CD8-positive, alpha-beta memory T cell (primary cell): ENCODE results near the gene HS3ST5. TPM values are rescaled to one million over a fixed set of nuclear protein-coding genes. Genes with fewer than 3 reads are reported as not detected.
"Not testable (repeated sequence)": the region's sequence is repeated elsewhere in the genome, so short reads cannot be mapped to it uniquely, and the experiment has no call there.

Experiments used
- CTCF ChIA-PET: fragments of 350-600 bp; sonication (Branson Sonifier 250); formaldehyde crosslinking; loops from one replicate; lab custom pipeline; 2021; ENCODE audit warnings: antibody characterized with exemption; lab: Charles Lee
- POLR2A ChIA-PET: fragments of 350-600 bp; sonication (Branson Sonifier 250); formaldehyde crosslinking; loops from one replicate; lab custom pipeline; 2021; ENCODE audit warnings: antibody characterized with exemption; lab: Charles Lee
- DNase-seq, 5 donors: peaks; one replicate each; pipeline versions ENCODE4 v3.0.0 to v3.0.0-alpha.2; 2020 to 2022; ENCODE audit warnings: mixed read lengths in 1 of 5
- H3K27ac ChIP-seq: one replicate; pipeline ENCODE4 v1.7.0; 2013; ENCODE audit warnings: low read depth, mild to moderate bottlenecking, low read length, moderate library complexity
- H3K27me3 ChIP-seq: 2 replicates; pipeline ENCODE4 v1.7.0; 2013; ENCODE audit warnings: low read length, mild to moderate bottlenecking; ENCODE audit not compliant: insufficient read depth, poor library complexity, severe bottlenecking
- H3K36me3 ChIP-seq: 2 replicates; pipeline ENCODE4 v1.7.0; 2013; ENCODE audit warnings: mild to moderate bottlenecking, low read length, moderate library complexity; ENCODE audit not compliant: insufficient read depth
- H3K4me1 ChIP-seq: 2 replicates; pipeline ENCODE4 v1.7.0; 2013; ENCODE audit warnings: mild to moderate bottlenecking, low read length, moderate library complexity; ENCODE audit not compliant: insufficient read depth
- H3K4me3 ChIP-seq: 2 replicates; pipeline ENCODE4 v1.7.0; 2013; ENCODE audit warnings: mild to moderate bottlenecking, low read length
- H3K9me3 ChIP-seq: 2 replicates; pipeline ENCODE4 v1.7.0; 2013; ENCODE audit warnings: mild to moderate bottlenecking, low read length
- H3K27ac Mint-ChIP-seq, 8 donors: one replicate each; pipeline ENCODE4 v1.8.0; 2020 to 2021; ENCODE audit warnings: mixed read lengths in 8 of 8, mild to moderate bottlenecking in 6 of 8, inconsistent platforms in 3 of 8, moderate library complexity in 3 of 8
- H3K27me3 Mint-ChIP-seq, 2 donors: one replicate each; pipeline ENCODE4 v1.8.0; 2020 to 2021; ENCODE audit warnings: mixed read lengths in 2 of 2, mild to moderate bottlenecking in 1 of 2, moderate library complexity in 1 of 2
- H3K36me3 Mint-ChIP-seq, 3 donors: one replicate each; pipeline ENCODE4 v1.8.0; 2020 to 2021; ENCODE audit warnings: mixed read lengths in 3 of 3, inconsistent platforms in 1 of 3, mild to moderate bottlenecking in 1 of 3
- H3K4me1 Mint-ChIP-seq, 3 donors: one replicate each; pipeline ENCODE4 v1.8.0; 2020 to 2021; ENCODE audit warnings: mixed read lengths in 3 of 3, inconsistent platforms in 1 of 3, mild to moderate bottlenecking in 1 of 3
- H3K4me3 Mint-ChIP-seq, 7 donors: one replicate each; pipeline ENCODE4 v1.8.0; 2020 to 2021; ENCODE audit warnings: mixed read lengths in 7 of 7, mild to moderate bottlenecking in 6 of 7, moderate library complexity in 4 of 7, inconsistent platforms in 2 of 7
- H3K9me3 Mint-ChIP-seq, 5 donors: one replicate each; pipeline ENCODE4 v1.8.0; 2020 to 2022; ENCODE audit warnings: mixed read lengths in 5 of 5, mild to moderate bottlenecking in 3 of 5, moderate library complexity in 2 of 5, inconsistent platforms in 1 of 5
- polyA plus RNA-seq: library from polyadenylated mRNA; unstranded; fragments of 300-500 nt; fragmentation: Illumina TruSeq; gene quantifications from one replicate; pipeline ENCODE4 v1.2.3, GENCODE V29; 2021
- total RNA-seq, 2 experiments: library from RNA; stranded (reverse); gene quantifications; one replicate each; pipeline ENCODE4 v1.2.3, GENCODE V29; 2021

HS3ST5 gene
- total and polyA plus RNA-seq, 3 experiments from 2014 or later = not detected

- no peaks in the 10 kb centered on the region for H3K36me3 Mint-ChIP-seq
- Histone ChIP-seq H3K27me3 (no peaks in the 10 kb centered on the region), H3K4me1 (no peaks in the 10 kb centered on the region), H3K4me3 (no peak overlapping the region), H3K9me3 (no peaks in the 10 kb centered on the region), H3K36me3 (no peaks in the 10 kb centered on the region), H3K27ac (no peak overlapping the region)
- ChIA-PET CTCF (no interaction called here), POLR2A (no interaction called here)
- no peak overlapping the region for H3K4me3 Mint-ChIP-seq
- H3K27me3 Mint-ChIP-seq = peaks cover 3% of the 10 kb centered on the region in 2 donors
- H3K9me3 Mint-ChIP-seq = no peaks in the 10 kb centered on the region
- no peaks in the 10 kb centered on the region for H3K4me1 Mint-ChIP-seq
- no peak overlapping the region for H3K27ac Mint-ChIP-seq
- no peak for DNase-seq
Measured at GRCh38 chr6:114083251-114083650, 259.6 kb downstream of the HS3ST5 start.

GRCh38 chr6:114081730-114082129 lies 261.1 kb downstream of the HS3ST5 start:
- CTCF ChIA-PET = no interaction called here

GRCh38 chr6:114080891-114081510 lies 261.8 kb downstream of the HS3ST5 start:
- Histone ChIP-seq H3K27ac (no peak overlapping the region), H3K36me3 (no peaks in the 10 kb centered on the region), H3K4me1 (no peaks in the 10 kb centered on the region), H3K4me3 (no peak overlapping the region), H3K9me3 (no peaks in the 10 kb centered on the region), H3K27me3 (no peaks in the 10 kb centered on the region)
- H3K4me1 Mint-ChIP-seq = no peaks in the 10 kb centered on the region
- H3K9me3 Mint-ChIP-seq = no peaks in the 10 kb centered on the region
- H3K27me3 Mint-ChIP-seq = peaks cover 0 to 3% of the 10 kb centered on the region in 2 donors
- H3K4me3 Mint-ChIP-seq = no peak overlapping the region
- DNase-seq = no peak
- no peaks in the 10 kb centered on the region for H3K36me3 Mint-ChIP-seq
- POLR2A ChIA-PET = no interaction called here
- no peak overlapping the region for H3K27ac Mint-ChIP-seq
- CTCF ChIA-PET = no interaction called here

More at GRCh38 chr6:114081730-114082129, 261.1 kb downstream of the HS3ST5 start:
- POLR2A ChIA-PET = no interaction called here
- H3K9me3 Mint-ChIP-seq = no peaks in the 10 kb centered on the region
- H3K4me1 ChIP-seq = no peaks in the 10 kb centered on the region
- H3K4me3 Mint-ChIP-seq = no peak overlapping the region
- no peak overlapping the region for H3K27ac ChIP-seq
- H3K27me3 ChIP-seq = no peaks in the 10 kb centered on the region
- H3K4me1 Mint-ChIP-seq = no peaks in the 10 kb centered on the region
- no peak overlapping the region for H3K4me3 ChIP-seq
- no peaks in the 10 kb centered on the region for H3K9me3 ChIP-seq
- no peaks in the 10 kb centered on the region for H3K36me3 ChIP-seq
- no peaks in the 10 kb centered on the region for H3K36me3 Mint-ChIP-seq
- peaks cover 0 to 3% of the 10 kb centered on the region in 2 donors for H3K27me3 Mint-ChIP-seq
- H3K27ac Mint-ChIP-seq = no peak overlapping the region
- no peak for DNase-seq

GRCh38 chr6:114080410-114080809 lies 262.4 kb downstream of the HS3ST5 start:
- H3K27ac Mint-ChIP-seq, H3K27me3 Mint-ChIP-seq, POLR2A ChIA-PET, H3K4me3 Mint-ChIP-seq, CTCF ChIA-PET, H3K4me3 ChIP-seq, H3K36me3 ChIP-seq, H3K9me3 ChIP-seq, H3K4me1 Mint-ChIP-seq, DNase-seq, H3K27ac ChIP-seq, H3K4me1 ChIP-seq, H3K36me3 Mint-ChIP-seq, H3K27me3 ChIP-seq, H3K9me3 Mint-ChIP-seq: not testable (repeated sequence)

- H3K27me3 Mint-ChIP-seq = no peaks in the 10 kb centered on the region
- DNase-seq = no peak
- no peak overlapping the region for H3K4me3 Mint-ChIP-seq
- H3K9me3 ChIP-seq = no peaks in the 10 kb centered on the region
- no peak overlapping the region for H3K27ac ChIP-seq
- H3K27ac Mint-ChIP-seq = no peak overlapping the region
- no peak overlapping the region for H3K4me3 ChIP-seq
- ChIA-PET CTCF (no interaction called here), POLR2A (no interaction called here)
- no peaks in the 10 kb centered on the region for H3K36me3 Mint-ChIP-seq
- no peaks in the 10 kb centered on the region for H3K27me3 ChIP-seq
- no peaks in the 10 kb centered on the region for H3K4me1 Mint-ChIP-seq
- peaks cover 0 to 2% (median 0%) of the 10 kb centered on the region in 5 donors for H3K9me3 Mint-ChIP-seq
- H3K4me1 ChIP-seq = no peaks in the 10 kb centered on the region
- no peaks in the 10 kb centered on the region for H3K36me3 ChIP-seq
Measured at GRCh38 chr6:114075777-114076176, 267.0 kb downstream of the HS3ST5 start.

- Histone ChIP-seq H3K27me3 (no peaks in the 10 kb centered on the region), H3K27ac (no peak overlapping the region), H3K4me3 (no peak overlapping the region), H3K9me3 (no peaks in the 10 kb centered on the region), H3K4me1 (no peaks in the 10 kb centered on the region), H3K36me3 (no peaks in the 10 kb centered on the region)
- H3K4me3 Mint-ChIP-seq = no peak overlapping the region
- H3K27ac Mint-ChIP-seq = no peak overlapping the region
- H3K36me3 Mint-ChIP-seq = no peaks in the 10 kb centered on the region
- CTCF ChIA-PET = no interaction called here
- no peak for DNase-seq
- POLR2A ChIA-PET = no interaction called here
- H3K9me3 Mint-ChIP-seq = peaks cover 0 to 3% (median 0%) of the 10 kb centered on the region in 5 donors
- no peaks in the 10 kb centered on the region for H3K27me3 Mint-ChIP-seq
- H3K4me1 Mint-ChIP-seq = no peaks in the 10 kb centered on the region
Measured at GRCh38 chr6:114075300-114075699, 267.5 kb downstream of the HS3ST5 start.

GRCh38 chr6:114068771-114069170 lies 274.1 kb downstream of the HS3ST5 start:
- Histone ChIP-seq H3K4me1 (no peaks in the 10 kb centered on the region), H3K9me3 (no peaks in the 10 kb centered on the region), H3K36me3 (no peaks in the 10 kb centered on the region), H3K27ac (no peak overlapping the region), H3K27me3 (no peaks in the 10 kb centered on the region), H3K4me3 (no peak overlapping the region)
- no peak overlapping the region for H3K4me3 Mint-ChIP-seq
- H3K27me3 Mint-ChIP-seq = peaks cover 2 to 18% of the 10 kb centered on the region in 2 donors
- H3K4me1 Mint-ChIP-seq = no peaks in the 10 kb centered on the region
- peaks cover 0 to 2% (median 0%) of the 10 kb centered on the region in 3 donors for H3K36me3 Mint-ChIP-seq
- H3K27ac Mint-ChIP-seq = no peak overlapping the region
- ChIA-PET CTCF (no interaction called here), POLR2A (no interaction called here)
- no peak for DNase-seq
- H3K9me3 Mint-ChIP-seq = peaks cover 0 to 1% (median 0%) of the 10 kb centered on the region in 5 donors

GRCh38 chr6:114068116-114068515 lies 274.7 kb downstream of the HS3ST5 start:
- Mint-ChIP-seq H3K27ac (no peak overlapping the region), H3K9me3 (peaks cover 0 to 1% (median 0%) of the 10 kb centered on the region in 5 donors), H3K27me3 (peaks cover 2 to 18% of the 10 kb centered on the region in 2 donors), H3K36me3 (peaks cover 0 to 2% (median 0%) of the 10 kb centered on the region in 3 donors), H3K4me1 (no peaks in the 10 kb centered on the region), H3K4me3 (no peak overlapping the region)
- DNase-seq = no peak
- ChIA-PET POLR2A (no interaction called here), CTCF (no interaction called here)
- no peaks in the 10 kb centered on the region for H3K9me3 ChIP-seq
- H3K4me1 ChIP-seq = no peaks in the 10 kb centered on the region
- H3K36me3 ChIP-seq = no peaks in the 10 kb centered on the region
- H3K27ac ChIP-seq = no peak overlapping the region
- no peaks in the 10 kb centered on the region for H3K27me3 ChIP-seq
- no peak overlapping the region for H3K4me3 ChIP-seq
